Right renal cortex interstitium (tissue), 3 donors: ENCODE measurements around the gene IQCF5. TPM values are rescaled to one million over a fixed set of nuclear protein-coding genes. Genes with fewer than 3 reads are reported as not detected.
"Not testable (repeated sequence)": the region's sequence is repeated elsewhere in the genome, so short reads cannot be mapped to it uniquely, and the experiment has no call there.

Experiments used
- DNase-seq, 3 donors: peaks; one replicate each; pipeline ENCODE4 v3.0.0-alpha.2; 2013; ENCODE audit warnings: low read depth in 3 of 3, low spot score in 2 of 3
- polyA plus RNA-seq, 3 donors: library from polyadenylated mRNA; unstranded; fragments of 120-200 nt; gene quantifications; one replicate each; pipeline ENCODE4 v1.2.1, GENCODE V29; 2013; ENCODE audit not compliant: insufficient read length in 3 of 3

The IQCF5 gene
- polyA plus RNA-seq, 3 donors, result not detected

- DNase-seq, result no peak
Observed at GRCh38 chr3:51873253-51873766, 2.1 kb downstream of the IQCF5 start.

GRCh38 chr3:51869304-51869703 lies 6.1 kb downstream of the IQCF5 start:
- no peak for DNase-seq

GRCh38 chr3:51868896-51869295 lies 6.5 kb downstream of the IQCF5 start:
- not testable (repeated sequence) for DNase-seq

- no peak for DNase-seq
Observed at GRCh38 chr3:51862886-51863285, 12.5 kb downstream of the IQCF5 start.

GRCh38 chr3:51860703-51861665 lies 14.4 kb downstream of the IQCF5 start, which contains the start of gene IQCF2:
Gene IQCF2 (plus strand): TSS chr3:51861615. CDS start chr3:51861667, 52 bp downstream.
- DNase-seq, result no peak

- DNase-seq, result not testable (repeated sequence)
Observed at GRCh38 chr3:51855411-51855810, 20.0 kb downstream of the IQCF5 start.

- no peak for DNase-seq
Observed at GRCh38 chr3:51845129-51845528, 30.3 kb downstream of the IQCF5 start.

GRCh38 chr3:51836606-51837005 lies 38.8 kb downstream of the IQCF5 start:
- DNase-seq, result no peak

- DNase-seq, result no peak
Observed at GRCh38 chr3:51830836-51831385, 44.5 kb downstream of the IQCF5 start.

- no peak for DNase-seq
Observed at GRCh38 chr3:51830345-51830744, 45.1 kb downstream of the IQCF5 start.

GRCh38 chr3:51828297-51828696 lies 47.1 kb downstream of the IQCF5 start:
- DNase-seq, result no peak

Other genes starting within 250 kb of the IQCF5 start
- gene TEX264, start 204.3 kb downstream of the IQCF5 start, polyA plus RNA-seq, result 10 to 100 TPM; 63.5 to 75.0 (median 64.2) TPM
- under 1 TPM; 0.43 to 0.69 (median 0.55) TPM for gene GRM2, start 168.5 kb downstream of the IQCF5 start, polyA plus RNA-seq
- not detected for gene IQCF6, start 96.4 kb downstream of the IQCF5 start, polyA plus RNA-seq
- not detected for gene IQCF2, start 14.0 kb downstream of the IQCF5 start, polyA plus RNA-seq
- not detected for gene IQCF1, start 27.8 kb upstream of the IQCF5 start, polyA plus RNA-seq
- gene RRP9, start 66.3 kb upstream of the IQCF5 start, polyA plus RNA-seq, result 10 to 100 TPM; 17.3 to 19.2 (median 17.5) TPM
- 10 to 100 TPM; 15.0 to 16.2 (median 16.2) TPM for gene PARP3, start 66.8 kb upstream of the IQCF5 start, polyA plus RNA-seq
- under 1 TPM; 0.36 to 0.49 (median 0.37) TPM for gene GPR62, start 79.8 kb upstream of the IQCF5 start, polyA plus RNA-seq
- gene PCBP4, start 91.9 kb upstream of the IQCF5 start, polyA plus RNA-seq, result 10 to 100 TPM; 47.8 to 51.4 (median 49.5) TPM
- gene ABHD14B, start 98.4 kb upstream of the IQCF5 start, polyA plus RNA-seq, result 10 to 100 TPM; 76.7 to 82.8 (median 80.5) TPM
- gene ABHD14A, start 99.5 kb upstream of the IQCF5 start, polyA plus RNA-seq, result 10 to 100 TPM; 21.0 to 26.1 (median 26.0) TPM
- 100 to 1,000 TPM in 2 of 3 donors, 10 to 100 TPM in 1; 87.7 to 123 (median 108) TPM for gene ACY1, start 107.9 kb upstream of the IQCF5 start, polyA plus RNA-seq
- 1,000 to 10,000 TPM; 1,608 to 1,744 (median 1,623) TPM for gene RPL29, start 120.3 kb upstream of the IQCF5 start, polyA plus RNA-seq
- gene DUSP7, start 181.0 kb upstream of the IQCF5 start, polyA plus RNA-seq, result 10 to 100 TPM; 15.2 to 18.1 (median 15.7) TPM